NCI-H524 (cell line): ENCODE measurements around the gene POLG2.

Source experiments
- DNase-seq, 2 experiments: peaks; one replicate each; lab custom pipeline; 2025; lab: John Stamatoyannopoulos, UW

POLG2 gene

GRCh38 chr17:64496786-64497564, at the start of gene POLG2:
Gene POLG2 (minus strand): TSS chr17:64497054. CDS start chr17:64496968, 86 bp downstream.
- peak; percentile 91 to 94 for DNase-seq

DNA sequence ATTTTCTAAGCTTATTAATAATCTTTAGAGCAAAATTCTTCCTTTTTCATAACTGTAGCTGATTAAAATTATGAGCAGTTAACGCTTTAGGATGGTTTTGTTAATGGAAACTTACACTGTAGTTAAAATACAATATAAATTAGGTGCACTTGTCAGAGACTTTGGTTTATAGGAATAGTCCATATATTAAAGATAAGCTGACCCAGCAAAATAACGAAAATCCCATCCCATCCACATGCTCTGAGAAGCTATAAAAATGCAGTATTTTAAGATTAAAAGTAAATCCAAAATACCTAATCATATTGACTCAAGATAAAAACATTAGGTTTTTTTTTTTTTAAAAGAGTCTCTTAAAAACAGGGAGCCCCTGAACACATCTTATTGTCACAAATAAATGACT, 47.9 kb upstream of the POLG2 start:
- DNase-seq: no peak

DNA sequence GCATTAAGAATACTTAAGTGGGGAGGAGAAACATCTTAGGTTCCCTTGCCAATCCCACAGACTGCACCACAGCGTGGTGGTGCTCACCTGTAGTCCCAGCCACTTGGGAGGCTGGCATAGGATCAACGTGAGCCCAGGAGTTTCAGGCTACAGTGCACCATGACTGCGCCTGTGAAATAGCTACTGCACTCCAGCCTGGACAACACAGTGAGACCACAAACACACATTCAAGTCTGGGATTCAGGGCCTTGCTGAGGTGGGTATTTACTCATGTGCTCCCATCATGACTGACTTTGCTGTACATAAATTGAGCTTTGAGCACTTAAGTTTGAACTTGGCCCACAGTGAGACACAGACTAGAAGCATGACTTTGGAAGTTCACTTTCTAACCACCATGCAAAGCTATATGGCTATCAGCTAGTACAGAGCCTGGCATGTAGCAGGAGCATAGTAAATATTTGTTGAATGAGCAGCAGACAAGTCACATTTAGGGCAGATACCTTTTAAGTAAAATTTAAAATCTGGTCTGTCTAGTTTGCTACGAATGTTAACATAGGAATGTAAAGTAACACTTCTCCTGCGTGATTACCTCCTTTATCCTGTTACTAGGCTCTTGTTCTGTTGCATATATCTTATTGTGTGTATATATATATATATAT, 43.4 kb upstream of the POLG2 start:
- DNase-seq: no peak

DNA sequence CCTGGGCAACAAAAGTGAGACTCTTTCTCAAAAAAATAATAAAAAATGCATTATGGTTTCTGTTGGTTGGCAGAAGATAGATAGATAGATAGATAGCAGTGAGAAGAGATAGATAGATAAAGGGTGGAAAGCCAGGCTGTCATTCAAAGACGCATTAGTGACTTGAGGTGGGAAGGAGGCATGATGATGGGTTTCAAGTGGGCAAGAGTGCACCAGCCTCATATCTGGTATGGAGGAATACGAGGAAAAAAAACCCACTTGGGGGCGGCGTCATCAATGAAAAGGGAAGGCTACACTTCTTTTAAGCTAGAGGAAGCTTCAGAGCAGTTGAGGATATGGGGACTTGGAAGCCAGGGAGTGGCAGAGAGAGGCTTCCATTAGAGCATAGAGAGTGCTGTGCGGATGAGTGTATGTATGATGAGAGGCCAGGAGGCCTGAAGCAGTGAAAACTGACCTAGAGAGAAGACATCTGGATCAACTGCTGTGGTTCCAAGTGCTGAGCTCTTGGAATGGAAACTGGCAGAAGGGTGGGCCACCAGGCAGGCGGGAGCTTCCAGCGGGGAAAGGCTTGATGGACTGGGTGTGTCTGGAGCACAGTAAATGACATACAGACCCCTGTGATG, 41.8 kb upstream of the POLG2 start:
- DNase-seq: peak in 1 of 2 experiments; percentile 20

GRCh38 chr17:64537488-64537887, 40.6 kb upstream of the POLG2 start:
- DNase-seq: no peak

DNA sequence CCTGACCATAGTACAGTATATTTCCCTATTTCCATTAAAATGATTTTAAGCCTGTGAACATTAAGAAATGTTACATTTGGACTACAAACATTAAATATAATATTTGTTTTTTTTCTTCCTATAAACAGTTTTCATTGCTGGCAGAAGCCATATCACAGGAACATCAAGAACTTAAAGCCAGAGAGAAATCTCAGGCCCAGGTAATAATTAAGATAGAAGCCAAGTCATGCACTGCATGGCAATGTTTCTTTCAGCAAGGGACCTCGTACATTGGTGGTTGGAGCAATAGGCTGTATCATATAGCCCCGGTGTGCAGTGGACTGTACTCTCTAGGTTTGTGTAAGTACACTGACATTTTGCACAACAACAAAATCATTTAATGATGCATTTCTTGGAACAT, 40.1 kb upstream of the POLG2 start:
- no peak for DNase-seq

DNA sequence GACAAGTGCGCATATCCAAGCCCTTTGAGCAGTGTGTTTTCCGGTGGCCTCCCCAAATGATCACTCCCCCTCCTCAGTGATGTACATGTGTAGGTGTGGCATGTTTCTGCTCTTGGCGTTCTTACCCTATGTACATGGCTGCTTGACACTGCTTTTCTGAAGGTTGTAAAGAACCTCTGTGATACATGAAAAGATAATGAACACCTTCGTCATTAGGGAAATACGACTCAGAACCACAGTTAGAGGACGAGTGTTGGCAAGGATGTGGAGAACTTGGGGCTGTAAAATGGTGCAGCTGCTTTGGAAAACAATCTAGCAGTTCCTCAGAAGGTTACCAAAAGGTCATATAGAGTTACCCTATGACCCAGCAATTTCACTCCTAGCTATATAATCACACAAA, 38.5 kb upstream of the POLG2 start:
- DNase-seq: no peak

GRCh38 chr17:64534187-64534586, 37.3 kb upstream of the POLG2 start:
- DNase-seq: peak in 1 of 2 experiments; percentile 25

DNA sequence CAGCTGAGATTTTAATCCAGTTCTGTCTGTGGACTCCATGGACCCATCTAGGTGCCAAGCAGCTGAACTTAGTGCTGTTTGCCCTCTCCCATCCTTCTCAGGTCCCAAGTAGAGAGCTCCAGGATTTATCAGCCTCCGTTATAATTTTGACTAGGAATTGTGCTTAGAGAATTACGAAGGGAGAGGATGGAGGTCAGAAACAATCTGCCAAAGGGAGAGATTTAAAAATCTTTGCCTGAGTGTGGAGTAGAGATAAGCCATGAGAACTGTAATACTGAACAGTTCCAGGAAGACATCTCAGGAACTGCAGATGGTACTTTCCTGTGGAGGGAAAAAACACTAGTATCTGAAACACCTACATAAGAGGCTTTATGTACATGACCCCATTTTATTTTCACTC, 36.9 kb upstream of the POLG2 start:
- DNase-seq: no peak

GRCh38 chr17:64532409-64532808, 35.6 kb upstream of the POLG2 start:
- no peak for DNase-seq

GRCh38 chr17:64531955-64532371, 35.1 kb upstream of the POLG2 start:
- no peak for DNase-seq

GRCh38 chr17:64529221-64529620, 32.4 kb upstream of the POLG2 start:
- DNase-seq: no peak

- DNase-seq: no peak
These were observed 31.1 kb upstream of the POLG2 start for GRCh38 chr17:64527914-64528313.

GRCh38 chr17:64520359-64520758, 23.5 kb upstream of the POLG2 start:
- no peak for DNase-seq

DNA sequence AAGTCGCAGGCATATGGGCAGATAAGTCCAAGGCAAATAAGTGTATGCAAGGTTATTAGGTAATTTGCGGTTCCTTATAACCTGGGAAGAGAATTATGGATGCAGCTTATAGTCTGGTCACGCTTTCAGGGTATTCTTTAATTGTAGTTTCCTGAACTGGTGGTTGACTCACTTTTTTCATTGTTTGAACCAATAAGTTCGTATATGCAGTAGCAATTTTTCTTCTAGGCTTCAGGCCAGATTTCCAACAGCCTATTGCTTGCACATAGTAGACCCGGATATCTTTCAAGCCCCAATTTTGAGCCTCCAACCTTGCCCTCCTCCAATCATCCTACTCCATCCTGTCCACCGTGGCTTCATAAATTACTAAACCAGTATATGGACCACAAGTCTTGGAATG, 22.7 kb upstream of the POLG2 start:
- DNase-seq: no peak

DNA sequence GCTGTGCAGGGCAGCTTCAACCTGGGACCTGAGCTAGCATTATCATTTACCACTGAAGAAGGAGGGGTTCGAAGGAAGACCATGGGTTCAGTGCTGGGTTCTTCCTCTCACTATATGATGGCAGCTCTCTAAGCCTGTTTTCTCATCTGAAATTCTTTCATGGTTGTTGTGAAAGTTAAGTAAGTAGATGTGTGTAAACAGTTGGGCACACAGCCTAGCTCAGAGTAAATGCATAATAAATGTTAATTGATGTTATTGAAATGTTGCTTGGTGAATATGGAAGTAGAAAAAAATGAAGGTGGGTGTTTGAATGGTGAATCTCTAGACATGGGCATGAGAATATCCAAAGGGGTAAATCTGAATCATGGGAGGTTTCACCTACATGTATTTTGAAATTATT, 19.0 kb upstream of the POLG2 start:
- DNase-seq: no peak

DNA sequence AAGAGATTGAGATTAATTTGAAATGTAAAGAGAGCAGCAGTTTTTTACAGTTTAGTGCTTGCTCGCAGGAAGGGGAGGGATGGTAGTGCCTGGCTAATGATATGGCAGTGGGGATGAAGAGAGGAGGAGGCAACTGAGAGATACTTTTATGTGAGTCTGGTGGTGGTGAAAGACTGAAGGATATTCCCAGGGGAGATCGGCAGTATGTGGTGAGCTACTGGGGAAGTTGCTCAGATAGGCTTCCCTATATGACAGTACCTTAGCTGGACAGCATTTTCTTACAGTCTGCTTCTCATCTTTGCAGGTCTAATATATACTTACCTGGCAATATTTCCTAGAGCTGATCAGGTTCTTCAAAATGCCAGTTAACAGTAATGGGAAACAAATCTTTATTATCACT, 18.6 kb upstream of the POLG2 start:
- no peak for DNase-seq

DNA sequence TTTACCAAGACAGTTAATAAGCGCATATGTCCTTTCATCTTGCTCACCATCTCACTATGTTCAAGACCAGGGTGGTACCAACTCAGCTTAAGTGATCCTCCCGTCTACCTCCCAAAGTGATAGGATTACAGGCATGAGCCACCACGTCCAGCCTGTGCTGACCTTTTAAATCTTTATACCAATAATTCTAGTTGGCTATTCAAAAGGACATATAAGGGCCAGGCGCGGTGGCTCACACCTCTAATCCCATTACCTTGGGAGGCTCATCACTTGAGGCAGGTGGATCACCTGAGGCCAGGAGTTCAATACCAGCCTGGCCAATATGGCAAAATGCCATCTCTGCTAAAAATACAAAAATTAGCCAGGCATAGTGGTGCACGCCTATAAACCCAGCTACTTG, 12.3 kb upstream of the POLG2 start:
- no peak for DNase-seq

DNA sequence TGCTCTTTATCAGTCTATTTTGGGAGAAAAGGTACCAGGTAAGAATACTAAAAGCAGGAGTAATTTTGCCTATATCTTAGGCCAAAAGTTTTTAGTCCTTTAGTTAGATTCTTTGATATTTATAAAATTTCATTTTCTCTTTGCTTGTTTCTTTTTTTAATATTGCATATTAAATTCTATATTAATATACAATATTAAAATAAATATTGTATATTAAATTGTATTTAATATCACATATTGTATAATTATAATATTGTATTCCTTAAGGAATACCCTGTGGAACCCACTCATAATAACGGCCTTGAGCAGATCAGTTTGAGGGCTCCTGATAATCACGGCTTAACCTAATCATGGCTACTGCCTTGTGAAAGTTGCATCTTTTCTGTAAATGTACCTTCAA, 11.8 kb upstream of the POLG2 start:
- DNase-seq: no peak

DNA sequence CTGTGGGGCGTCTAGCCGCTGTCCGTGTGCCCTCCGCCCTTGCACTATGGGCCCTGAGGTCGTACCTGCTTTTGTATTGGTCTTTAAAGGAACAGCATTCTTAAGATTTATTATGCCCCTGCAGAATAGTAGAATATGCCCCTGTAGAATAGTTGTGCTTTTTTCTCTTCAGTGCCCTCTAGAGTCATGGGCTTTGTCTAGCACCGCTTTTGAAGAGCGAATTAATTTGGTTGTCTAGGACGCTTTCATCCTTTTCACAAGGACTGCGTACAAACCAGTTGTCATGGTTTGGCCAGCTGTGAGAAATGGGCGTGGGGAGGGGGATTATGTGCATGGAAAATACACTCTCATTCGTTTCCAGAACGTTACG, 10.5 kb upstream of the POLG2 start:
- DNase-seq: peak; percentile 72 to 84

- peak; percentile 100 for DNase-seq
These were observed 9.9 kb upstream of the POLG2 start, which contains the start of gene CEP95 for GRCh38 chr17:64506576-64507412. Gene CEP95 (plus strand): TSS chr17:64506977. CDS start chr17:64507098, 121 bp downstream.

- peak; percentile 100 for DNase-seq
These were observed 9.3 kb upstream of the POLG2 start, which contains the start of gene DDX5 for GRCh38 chr17:64506201-64506575. Gene DDX5 (minus strand): TSS chr17:64506289. CDS start chr17:64506119, 170 bp downstream.
